HG03342 (cell line): ENCODE results near the gene HMCES.
A peak's percentile ranks its signal among the peaks of the same experiment; 100 is the strongest.

ENCODE experiments used
- ATAC-seq: cut with Tn5 transposase; IDR thresholded peaks from one replicate; pipeline ENCODE4 v1.9.1; 2021; ENCODE audit warnings: mild to moderate bottlenecking, moderate library complexity; ENCODE audit not compliant: unreplicated experiment

The HMCES gene

GRCh38 chr3:129278439-129278965 is at the start of gene HMCES:
HMCES (plus strand) TSS chr3:129278870; CDS start chr3:129279733, 863 bp downstream.
- ATAC-seq = peak; percentile 42

DNA sequence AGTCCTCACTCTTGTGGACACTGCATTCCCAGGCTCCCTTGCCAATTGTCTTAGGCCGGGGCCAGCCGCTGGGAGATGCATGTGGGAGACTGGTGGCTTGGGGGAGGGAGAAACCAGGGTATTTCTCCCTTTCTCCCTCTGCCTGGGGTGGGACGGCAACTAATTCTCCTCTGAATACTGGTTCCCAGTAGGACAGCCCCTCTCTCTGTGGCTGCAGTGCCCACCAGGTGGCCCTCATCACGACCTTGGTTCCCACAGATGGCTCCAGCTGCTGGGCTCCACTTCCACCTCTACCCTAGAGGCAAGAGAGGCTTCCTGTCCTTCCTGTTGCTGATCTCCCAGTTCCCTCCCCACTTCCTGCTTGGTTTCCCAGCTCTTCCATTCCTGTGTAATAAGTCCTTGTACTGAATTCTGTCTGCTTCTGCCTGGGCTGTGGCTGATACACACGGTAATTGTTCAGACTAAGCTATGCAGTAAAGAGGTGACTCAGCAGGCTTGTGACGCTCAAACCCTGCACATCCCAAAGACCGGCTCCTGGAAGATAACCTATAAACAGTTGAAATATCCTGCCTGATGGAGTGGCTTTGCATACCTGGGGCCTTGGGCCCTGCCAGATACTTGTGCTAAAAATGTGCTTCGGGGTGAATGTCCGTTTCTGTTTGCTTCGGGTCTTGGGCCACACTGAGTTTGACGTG is 49.6 kb upstream of the HMCES start:
- ATAC-seq = no peak

DNA sequence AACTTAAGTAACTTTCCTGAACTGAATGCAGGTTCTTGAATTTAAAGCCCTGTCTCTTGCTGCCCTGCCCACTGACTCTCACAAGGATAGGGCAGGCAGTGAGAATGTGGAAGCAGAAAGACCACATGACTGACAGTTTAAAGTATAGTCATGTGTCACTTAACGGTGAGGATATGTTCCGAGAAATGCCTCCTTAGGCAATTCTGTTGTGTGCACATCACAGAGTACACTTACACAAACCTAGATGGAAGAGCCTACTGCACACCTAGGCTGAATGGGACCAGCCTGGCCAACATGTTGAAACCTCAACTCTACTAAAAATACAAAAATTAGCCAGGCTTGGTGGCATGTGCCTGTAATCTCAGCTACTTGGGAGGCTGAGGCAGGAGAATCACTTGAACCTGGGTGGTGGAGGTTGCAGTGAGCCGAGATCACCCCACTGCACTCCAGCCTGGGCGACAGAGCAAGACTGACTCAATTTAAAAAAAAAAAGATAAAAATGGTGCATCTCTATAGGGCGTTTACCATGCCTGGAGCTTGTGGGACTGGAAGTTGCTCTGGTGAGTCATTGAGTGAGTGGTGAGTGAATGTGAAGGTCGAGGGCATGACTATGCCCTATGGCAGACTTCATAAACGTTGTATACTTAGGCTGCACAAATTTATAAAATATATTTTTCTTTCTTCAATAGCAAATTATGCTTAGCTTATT is 48.2 kb upstream of the HMCES start:
- ATAC-seq = no peak

GRCh38 chr3:129231331-129232119 is 47.1 kb upstream of the HMCES start:
- ATAC-seq = no peak

DNA sequence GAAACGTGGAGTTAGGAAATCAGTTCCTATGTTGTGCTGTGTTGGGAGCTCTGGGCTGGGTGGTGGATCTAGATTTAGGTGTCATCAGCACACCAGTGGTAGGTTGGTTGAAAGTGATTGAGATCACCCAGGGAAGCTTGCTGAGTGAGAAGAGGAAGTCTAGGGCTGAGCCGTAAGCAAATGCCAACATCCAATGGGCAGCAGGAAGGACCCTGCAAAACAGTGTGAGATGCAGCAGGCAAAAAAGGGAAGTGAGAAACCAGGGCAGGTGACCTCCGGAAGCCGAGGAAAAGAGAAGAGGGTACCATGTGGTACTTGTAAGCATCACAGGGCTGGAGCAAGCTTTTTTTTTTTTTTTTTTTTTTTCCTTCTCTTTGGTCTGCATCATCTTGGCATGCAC is 45.1 kb upstream of the HMCES start:
- ATAC-seq = peak; percentile 93

DNA sequence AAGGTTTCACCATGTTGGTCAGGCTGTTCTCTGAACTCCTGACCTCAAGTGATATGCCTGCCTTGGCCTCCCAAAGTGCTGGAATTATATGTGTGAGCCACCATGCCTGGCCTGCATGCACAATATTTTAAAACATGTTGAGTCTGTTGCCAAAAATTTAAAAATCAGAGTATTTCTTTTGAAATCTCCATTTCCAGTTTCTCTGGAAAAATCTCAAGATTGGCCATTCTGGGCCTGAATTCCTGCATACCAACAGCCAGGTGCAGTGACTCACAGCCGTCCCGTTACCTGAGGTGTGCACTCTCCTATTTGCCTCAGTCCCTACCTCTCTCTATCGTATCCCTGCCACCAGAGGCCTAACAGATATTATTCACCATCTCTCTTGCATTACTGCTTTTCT is 44.2 kb upstream of the HMCES start:
- ATAC-seq = no peak

DNA sequence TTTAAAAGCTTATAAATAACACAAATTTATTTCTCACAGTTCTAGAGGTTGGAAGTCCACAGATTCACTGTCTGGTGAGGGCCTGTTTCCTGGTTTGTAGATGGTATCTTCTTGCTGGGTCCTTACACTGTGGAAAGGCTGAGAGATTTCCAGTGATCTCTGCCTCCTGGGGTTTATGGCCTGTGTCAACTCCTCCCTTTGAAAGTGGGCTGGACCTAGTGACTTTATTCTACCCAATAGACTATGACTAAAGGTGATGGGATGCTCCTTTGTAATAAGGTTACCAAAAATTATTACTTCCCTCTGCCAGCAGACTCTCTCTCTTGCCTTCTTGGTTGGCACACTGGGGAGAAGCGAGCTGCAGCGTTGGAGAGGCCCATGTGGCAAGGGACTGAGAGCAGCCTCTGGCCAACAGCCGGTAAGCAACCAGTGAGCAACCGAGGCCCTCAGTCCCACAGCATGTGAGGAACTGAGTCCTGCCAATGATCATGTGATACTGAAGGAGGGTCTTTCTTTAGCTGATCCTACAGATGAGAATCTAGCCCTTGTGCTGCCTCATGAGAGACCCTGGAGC is 43.2 kb upstream of the HMCES start:
- ATAC-seq = no peak

GRCh38 chr3:129238945-129239705 is 39.5 kb upstream of the HMCES start:
- ATAC-seq = no peak

- ATAC-seq = no peak
Observed at GRCh38 chr3:129239991-129240390, 38.7 kb upstream of the HMCES start.

- ATAC-seq = no peak
Observed at GRCh38 chr3:129240436-129240835, 38.2 kb upstream of the HMCES start.

DNA sequence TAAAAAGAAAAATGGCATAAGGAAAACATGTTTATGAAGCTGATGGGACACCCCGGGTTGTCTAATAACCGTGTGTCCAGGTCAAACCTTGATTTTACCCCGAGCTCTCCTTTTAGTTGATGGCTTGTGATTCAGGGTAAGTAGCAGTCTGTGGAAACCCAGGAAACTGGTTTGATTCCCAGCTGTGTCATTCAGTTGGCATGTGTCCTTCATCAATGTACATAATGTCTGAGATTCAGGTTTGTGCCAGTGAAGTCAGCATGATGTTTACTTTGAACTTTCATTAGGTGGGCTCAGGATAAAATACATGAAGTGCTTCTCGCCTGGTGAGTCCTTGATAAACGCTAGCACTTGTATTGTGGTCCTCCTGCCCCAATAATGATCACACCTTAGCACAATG is 33.5 kb upstream of the HMCES start:
- ATAC-seq = no peak

GRCh38 chr3:129245641-129246306 is 32.9 kb upstream of the HMCES start:
- ATAC-seq = peak; percentile 68

GRCh38 chr3:129246636-129247035 is 32.0 kb upstream of the HMCES start:
- ATAC-seq = no peak

- no peak for ATAC-seq
Observed at GRCh38 chr3:129248286-129248979, 30.2 kb upstream of the HMCES start.

GRCh38 chr3:129249284-129250065 is 29.2 kb upstream of the HMCES start, which contains the start of gene COPG1:
COPG1 (plus strand) TSS chr3:129249606; CDS start chr3:129249710, 104 bp downstream.
- peak; percentile 79 for ATAC-seq

DNA sequence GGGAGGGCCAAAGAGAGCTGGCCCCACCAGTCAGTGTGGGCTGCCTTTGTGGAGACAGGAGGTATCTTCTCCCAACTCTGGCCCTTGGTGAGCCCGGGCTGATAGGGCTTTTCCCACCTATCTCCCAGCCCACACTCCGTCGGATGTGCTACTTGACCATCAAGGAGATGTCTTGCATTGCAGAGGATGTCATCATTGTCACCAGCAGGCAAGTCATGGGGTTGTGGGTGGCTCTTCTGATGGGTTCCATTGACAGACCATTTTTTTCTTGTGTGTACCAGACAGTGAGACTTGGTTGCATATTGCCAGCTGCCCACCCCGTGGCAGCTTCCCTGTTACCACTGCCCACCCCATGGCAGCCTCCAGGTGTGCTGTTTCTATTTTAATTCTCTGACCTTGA is 25.9 kb upstream of the HMCES start:
- ATAC-seq = no peak

DNA sequence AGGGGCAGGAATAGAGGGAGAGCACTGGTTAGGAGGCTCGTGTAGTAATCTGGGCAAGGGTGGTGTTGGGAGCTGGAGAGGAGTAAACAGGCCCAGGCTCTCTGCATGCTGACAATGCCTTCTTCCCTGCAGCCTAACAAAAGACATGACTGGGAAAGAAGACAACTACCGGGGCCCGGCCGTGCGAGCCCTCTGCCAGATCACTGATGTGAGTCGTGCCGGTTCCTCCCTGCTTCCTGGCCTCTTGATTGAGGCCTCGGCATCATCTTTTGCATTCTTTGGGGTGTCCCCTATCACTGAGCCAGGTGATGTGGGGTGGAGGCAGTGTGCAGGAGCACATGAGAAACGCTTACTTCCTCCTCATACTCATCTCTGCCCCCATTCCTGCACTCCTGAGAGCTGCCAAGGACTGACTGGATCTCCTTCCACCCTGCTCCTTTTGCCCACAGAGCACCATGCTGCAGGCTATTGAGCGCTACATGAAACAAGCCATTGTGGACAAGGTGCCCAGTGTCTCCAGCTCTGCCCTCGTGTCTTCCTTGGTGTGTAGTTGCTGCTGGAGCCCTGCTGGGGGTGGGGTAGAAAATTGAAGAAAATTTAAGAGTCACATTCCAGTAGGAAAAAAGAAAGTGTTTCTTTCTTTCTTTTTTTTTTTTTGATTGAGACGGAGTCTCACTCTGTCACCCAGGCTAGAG is 24.0 kb upstream of the HMCES start:
- ATAC-seq = no peak

DNA sequence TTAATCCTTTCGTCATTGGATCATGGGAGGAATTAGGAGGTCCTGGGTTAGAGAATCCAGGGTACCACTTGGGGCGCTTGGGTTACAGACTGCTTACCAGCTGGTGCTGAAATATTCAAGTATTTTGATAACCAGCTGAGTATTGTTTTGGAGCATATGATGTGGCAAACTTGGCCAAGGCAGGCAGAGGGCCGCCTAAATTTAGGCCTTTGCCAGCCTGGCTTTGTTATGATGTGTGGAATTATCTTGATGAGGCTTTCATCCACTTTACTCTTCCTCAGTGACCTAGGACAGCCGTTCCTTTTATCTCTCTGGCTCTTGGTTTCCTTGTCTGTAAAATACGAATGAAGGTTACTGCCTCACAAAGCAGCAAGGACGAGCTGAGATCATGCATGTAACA is 22.4 kb upstream of the HMCES start:
- ATAC-seq = no peak
